H1 (cell line): ENCODE results near the gene ZNRF3. TPM values are rescaled to one million over a fixed set of nuclear protein-coding genes. Genes with fewer than 3 reads are reported as not detected.

ENCODE experiments used
- CTCF ChIA-PET: fragments of 300-600 bp; sonication (Branson Sonifier 250); formaldehyde crosslinking; loops from one replicate; lab custom pipeline; 2021; ENCODE audit not compliant: partially characterized antibody; lab: Charles Lee
- POLR2A ChIA-PET: fragments of 300-600 bp; sonication (Branson Sonifier 250); formaldehyde crosslinking; loops from one replicate; lab custom pipeline; 2021; ENCODE audit warnings: inconsistent platforms; ENCODE audit not compliant: partially characterized antibody; lab: Charles Lee
- DNase-seq, 2 experiments: peaks; one replicate each; pipeline versions ENCODE4 v3.0.0 to v3.0.0-alpha.2; 2010 to 2022; ENCODE audit warnings: low spot score in 2 of 2, low read depth in 1 of 2, mixed read lengths in 1 of 2
- FAIRE-seq: peaks from 2 replicates; lab custom pipeline; 2011; peaks lifted over from hg19 to GRCh38; lab: Jason Lieb, UNC
- H2AFZ ChIP-seq: 2 replicates; pipeline ENCODE4 v1.8.1; 2012; ENCODE audit warnings: low read length, inconsistent platforms
- H2AK5ac ChIP-seq: 2 replicates; pipeline ENCODE4 v1.6.1; 2013; ENCODE audit warnings: low read depth, low read length
- H2BK120ac ChIP-seq: replicated peaks from 2 replicates; pipeline ENCODE3; 2013; ENCODE audit warnings: low read depth, low read length, inconsistent platforms
- H2BK12ac ChIP-seq: 2 replicates; pipeline ENCODE4 v1.6.1; 2013; ENCODE audit warnings: low read depth, low read length
- H2BK15ac ChIP-seq: 2 replicates; pipeline ENCODE4 v1.6.1; 2013; ENCODE audit warnings: low read length
- H2BK20ac ChIP-seq: 2 replicates; pipeline ENCODE4 v1.6.1; 2013; ENCODE audit warnings: low read length
- H2BK5ac ChIP-seq: 2 replicates; pipeline ENCODE4 v1.6.1; 2013; ENCODE audit warnings: low read depth, low read length
- H3K14ac ChIP-seq: 2 replicates; pipeline ENCODE4 v1.6.1; 2013; ENCODE audit warnings: inconsistent platforms; ENCODE audit not compliant: insufficient read length
- H3K18ac ChIP-seq: 2 replicates; pipeline ENCODE4 v1.6.1; 2013; ENCODE audit warnings: low read length; ENCODE audit errors: extremely low read depth
- H3K23ac ChIP-seq: 2 replicates; pipeline ENCODE4 v1.6.1; 2013; ENCODE audit warnings: inconsistent platforms; ENCODE audit not compliant: insufficient read length
- H3K23me2 ChIP-seq: 2 replicates; pipeline ENCODE4 v1.6.1; 2013; ENCODE audit warnings: low read depth, low read length
- H3K27ac ChIP-seq: 2 replicates; pipeline ENCODE4 v1.6.1; 2011; ENCODE audit warnings: low read depth, low read length, inconsistent platforms
- H3K27me3 ChIP-seq, 4 experiments: replicated peaks in 1 of 4; 1 replicate in 1 of 4; 2 replicates in 3 of 4; pipeline versions ENCODE4 v1.6.1 to v1.8.1; 2011 to 2013; ENCODE audit warnings: low read length in 3 of 4, mild to moderate bottlenecking in 3 of 4, inconsistent platforms in 2 of 4, mixed read lengths in 2 of 4, moderate library complexity in 1 of 4; ENCODE audit not compliant: control insufficient read depth in 3 of 4, insufficient read depth in 3 of 4; ENCODE audit errors: extremely low read depth in 1 of 4
- H3K36me3 ChIP-seq, 4 experiments: 2 replicates each; pipeline versions ENCODE4 v1.6.1 to v1.8.1; 2011 to 2013; ENCODE audit warnings: mild to moderate bottlenecking in 4 of 4, low read length in 3 of 4, moderate library complexity in 2 of 4, control low read depth in 1 of 4, inconsistent platforms in 1 of 4; ENCODE audit not compliant: insufficient read depth in 4 of 4, control insufficient read depth in 2 of 4
- H3K4ac ChIP-seq: replicated peaks from 2 replicates; pipeline ENCODE3; 2013; ENCODE audit warnings: low read length, low read depth, mixed read lengths, inconsistent platforms; ENCODE audit not compliant: insufficient read length
- H3K4me1 ChIP-seq, 4 experiments: replicated peaks in 1 of 4; 1 replicate in 1 of 4; 2 replicates in 3 of 4; pipeline versions ENCODE4 v1.6.1 to v1.8.1; 2011 to 2013; ENCODE audit warnings: low read length in 3 of 4, inconsistent platforms in 2 of 4, mixed read lengths in 1 of 4; ENCODE audit not compliant: insufficient read depth in 4 of 4, control insufficient read depth in 3 of 4
- H3K4me2 ChIP-seq, 2 experiments: 2 replicates each; pipeline versions ENCODE4 v1.6.1 to v1.8.1; 2011 to 2013; ENCODE audit warnings: low read depth in 2 of 2, low read length in 2 of 2, control low read depth in 1 of 2, inconsistent platforms in 1 of 2, mild to moderate bottlenecking in 1 of 2; ENCODE audit not compliant: insufficient read depth in 1 of 2
- H3K4me3 ChIP-seq, 4 experiments: fragments of 200-600, 300-600 bp in 1 of 4; sonication (generic), shearing (Covaris generic), sonication (Bioruptor Twin) in 1 of 4; 2 replicates each; pipeline versions ENCODE4 v1.5.1 to v1.8.1; 2011 to 2016; ENCODE audit warnings: low read length in 4 of 4, low read depth in 3 of 4, control low read depth in 2 of 4, inconsistent platforms in 2 of 4, mild to moderate bottlenecking in 2 of 4, mixed read lengths in 1 of 4, moderate library complexity in 1 of 4; ENCODE audit not compliant: insufficient read depth in 2 of 4; ENCODE audit errors: extremely low read depth in 1 of 4
- H3K56ac ChIP-seq: replicated peaks from 2 replicates; pipeline ENCODE3; 2013; ENCODE audit warnings: low read depth, mild to moderate bottlenecking, mixed read lengths, low read length, inconsistent platforms; ENCODE audit not compliant: insufficient read length
- H3K79me1 ChIP-seq: 2 replicates; pipeline ENCODE4 v1.6.1; 2013; ENCODE audit warnings: low read depth, low read length, control low read depth
- H3K79me2 ChIP-seq, 2 experiments: 2 replicates each; pipeline versions ENCODE4 v1.6.1 to v1.8.1; 2012 to 2013; ENCODE audit warnings: low read length in 2 of 2, mild to moderate bottlenecking in 2 of 2, inconsistent platforms in 1 of 2; ENCODE audit not compliant: insufficient read depth in 2 of 2, control insufficient read depth in 1 of 2
- H3K9ac ChIP-seq, 4 experiments: replicated peaks in 1 of 4; 1 replicate in 1 of 4; 2 replicates in 3 of 4; pipeline versions ENCODE4 v1.6.1 to v1.8.1; 2011 to 2013; ENCODE audit warnings: low read depth in 3 of 4, low read length in 3 of 4, control low read depth in 2 of 4, mild to moderate bottlenecking in 2 of 4, moderate library complexity in 2 of 4, inconsistent platforms in 1 of 4; ENCODE audit errors: extremely low read depth in 1 of 4
- H3K9me3 ChIP-seq, 2 experiments: 2 replicates each; pipeline versions ENCODE4 v1.6.1 to v1.8.1; 2012 to 2013; ENCODE audit warnings: mild to moderate bottlenecking in 2 of 2, moderate library complexity in 2 of 2, control low read depth in 1 of 2, inconsistent platforms in 1 of 2, low read depth in 1 of 2, low read length in 1 of 2, mixed read lengths in 1 of 2; ENCODE audit not compliant: insufficient read depth in 2 of 2
- H4K20me1 ChIP-seq, 2 experiments: replicated peaks in 1 of 2; 2 replicates each; pipeline versions ENCODE3 to v1.8.1; 2011 to 2013; ENCODE audit warnings: inconsistent platforms in 2 of 2, low read length in 2 of 2, mild to moderate bottlenecking in 1 of 2; ENCODE audit not compliant: insufficient read depth in 2 of 2, control insufficient read depth in 1 of 2
- H4K5ac ChIP-seq: 2 replicates; pipeline ENCODE4 v1.6.1; 2013; ENCODE audit warnings: low read length, low read depth, mixed read lengths, inconsistent platforms; ENCODE audit not compliant: insufficient read length
- H4K8ac ChIP-seq: 2 replicates; pipeline ENCODE4 v1.8.0; 2013; ENCODE audit warnings: mild to moderate bottlenecking, moderate library complexity, low read length, inconsistent platforms; ENCODE audit not compliant: insufficient read depth; ENCODE audit errors: extremely low read depth
- H4K91ac ChIP-seq: replicated peaks from 2 replicates; pipeline ENCODE3; 2013; ENCODE audit warnings: low read length, mixed read lengths, inconsistent platforms; ENCODE audit not compliant: insufficient read length
- BACH1 ChIP-seq: IDR thresholded peaks from 2 replicates; pipeline ENCODE4 v1.6.1; 2012; ENCODE audit warnings: low read length, improper control_type of control experiment
- BRCA1 ChIP-seq: IDR thresholded peaks from 2 replicates; pipeline ENCODE4 v1.6.1; 2012; ENCODE audit warnings: low read depth, low read length, improper control_type of control experiment
- CTCF ChIP-seq, 3 experiments: IDR thresholded peaks; 1 replicate in 2 of 3; 2 replicates in 1 of 3; pipeline versions ENCODE4 v1.5.1 to v1.6.1; 2011; ENCODE audit warnings: low read length in 3 of 3, mild to moderate bottlenecking in 3 of 3, inconsistent platforms in 2 of 3, low read depth in 1 of 3, moderate library complexity in 1 of 3; ENCODE audit not compliant: insufficient read depth in 1 of 3; ENCODE audit errors: control extremely low read depth in 1 of 3
- EP300 ChIP-seq, 2 experiments: IDR thresholded peaks; 1 replicate in 1 of 2; 2 replicates in 1 of 2; pipeline ENCODE4 v1.6.1; 2011 to 2012; ENCODE audit warnings: low read depth in 2 of 2, low read length in 2 of 2, mild to moderate bottlenecking in 2 of 2, borderline replicate concordance in 1 of 2, inconsistent platforms in 1 of 2, moderate library complexity in 1 of 2
- KDM4A ChIP-seq: IDR thresholded peaks from one replicate; pipeline ENCODE4 v1.7.1; 2012; ENCODE audit warnings: low read depth, mild to moderate bottlenecking, moderate library complexity, low read length, inconsistent platforms; ENCODE audit not compliant: severe bottlenecking
- KDM5A ChIP-seq: fragments of 200-600 bp; IDR thresholded peaks from 2 replicates; pipeline ENCODE4 v1.7.1; 2012; ENCODE audit warnings: mild to moderate bottlenecking, low read length, inconsistent platforms, mixed read lengths
- MAFK ChIP-seq: IDR thresholded peaks from 2 replicates; pipeline ENCODE4 v1.6.1; 2012; ENCODE audit warnings: low read depth, mild to moderate bottlenecking, improper control_type of control experiment, low read length
- MAX ChIP-seq: IDR thresholded peaks from 2 replicates; pipeline ENCODE4 v1.6.1; 2012; ENCODE audit warnings: inconsistent platforms
- RNF2 ChIP-seq: fragments of 200-900, 300-1000 bp; sonication (generic); IDR thresholded peaks from 2 replicates; pipeline ENCODE4 v1.7.1; 2016; ENCODE audit warnings: borderline replicate concordance, low read depth, mild to moderate bottlenecking, antibody characterized with exemption, low read length; ENCODE audit not compliant: poor library complexity, severe bottlenecking; ENCODE audit errors: missing control alignments
- SP1 ChIP-seq: IDR thresholded peaks from 2 replicates; pipeline ENCODE4 v1.6.1; 2011; ENCODE audit warnings: low read depth, low read length
- SP4 ChIP-seq: IDR thresholded peaks from 2 replicates; pipeline ENCODE4 v1.6.1; 2012; ENCODE audit warnings: low read length, inconsistent platforms
- WGBS, 2 experiments: shearing (Covaris generic) in 1 of 2; methylation state at CpG; one replicate each; pipeline versions ENCODE4 v1.1.6 to v1.1.7; 2013 to 2015; ENCODE audit warnings: low lambda C conversion rate in 2 of 2, mixed read lengths in 2 of 2, inconsistent platforms in 1 of 2, low coverage in 1 of 2, missing lambda C conversion rate in 1 of 2; ENCODE audit not compliant: insufficient replicate concordance in 2 of 2, insufficient coverage in 1 of 2, insufficient read length in 1 of 2; ENCODE audit errors: extremely low coverage in 1 of 2, missing lambda C conversion rate in 1 of 2; 5-methylcytosine and 5-hydroxymethylcytosine counted together
- polyA plus RNA-seq, 7 experiments: library from polyadenylated mRNA; depleted of rRNA in 3 of 7; stranded (reverse) in 5 of 7; unstranded in 2 of 7; fragments of >200 nt in 5 of 7; fragments of 200-250 nt in 2 of 7; gene quantifications; 1 replicate in 5 of 7; 2 replicates in 1 of 7; 4 replicates in 1 of 7; pipeline versions ENCODE4 v1.2.1 to v1.2.3, GENCODE V29; 2011 to 2013; ENCODE audit warnings: missing spikeins in 2 of 7, mixed read lengths in 2 of 7
- total RNA-seq: library from RNA; stranded (reverse); fragmentation: NEBNext Ultra II Directional; extraction: Animal tissue kit (Norgen Biotek cat#: 25700); gene quantifications from 2 replicates; pipeline ENCODE4 v1.2.1, GENCODE V29; 2021

The ZNRF3 gene
- total and polyA plus RNA-seq, 2 of the 8 experiments (the other 6 are each of a cell fraction or from before 2014, with no cell fraction given), result 14.1 to 21.7 TPM

GRCh38 chr22:28915969-28916368 is 32.6 kb downstream of the ZNRF3 start:
- DNase-seq (no peak), FAIRE-seq (no peak)
- 97% methylated on average over 3 of the region's 3 CpGs; no CpG with 5 or more reads in 1 of the 2 experiments for WGBS, 2 experiments
- Histone ChIP-seq H4K91ac (no peak overlapping the region), H3K9ac (no peak overlapping the region), H2BK5ac (no peak overlapping the region), H2BK12ac (no peak overlapping the region), H3K36me3 (no peaks in the 10 kb centered on the region), H3K27ac (no peak overlapping the region), H3K56ac (no peak overlapping the region), H3K14ac (no peak overlapping the region), H2AK5ac (no peak overlapping the region), H4K5ac (no peak overlapping the region), H2BK120ac (no peak overlapping the region), H3K79me2 (peaks cover 14 to 90% of the 10 kb centered on the region in 2 experiments), H3K9me3 (no peaks in the 10 kb centered on the region), H3K4me2 (no peak overlapping the region), H3K4me1 (peaks cover 13 to 20% (median 14%) of the 10 kb centered on the region in 4 experiments), H4K8ac (no peak overlapping the region), H3K18ac (no peak overlapping the region), H2BK20ac (no peak overlapping the region), H2AFZ (no peak overlapping the region), H2BK15ac (no peak overlapping the region), H3K23me2 (peaks cover 4% of the 10 kb centered on the region; the same call in 1 of the 2 replicates), H3K79me1 (peaks cover 26% of the 10 kb centered on the region), H4K20me1 (peaks cover 21 to 22% of the 10 kb centered on the region in 2 experiments), H3K27me3 (no peaks in the 10 kb centered on the region), H3K23ac (no peak overlapping the region), H3K4me3 (no peak overlapping the region), H3K4ac (no peak overlapping the region)
- CTCF ChIA-PET, result interaction anchor here (0.6 to 3.8 kb wide), 4 partner anchors 11 to 302 kb away, joined by 3 to 20 read pairs (median 8); no protein-coding TSS in a partner anchor
- TF ChIP-seq KDM4A, result no peak
- TF ChIP-seq BACH1, result no peak
- TF ChIP-seq MAFK, result no peak
- TF ChIP-seq KDM5A, result no peak
- no peak for TF ChIP-seq MAX
- TF ChIP-seq SP4, result no peak
- TF ChIP-seq SP1, result no peak
- TF ChIP-seq BRCA1, result no peak
- TF ChIP-seq RNF2, result no peak
- TF ChIP-seq EP300 (IDR thresholded peaks at IDR 0.05; ENCODE audit: borderline replicate concordance in 1 of 2, low read depth in 2 of 2, low read length in 2 of 2), result no peak
- no peak for TF ChIP-seq CTCF (IDR thresholded peaks at IDR 0.05; ENCODE audit: control extremely low read depth in 1 of 3, insufficient read depth in 1 of 3, low read depth in 1 of 3, low read length in 3 of 3)
- POLR2A ChIA-PET, result no interaction called here
